ENCODE data around the gene STIM2. TPM values are rescaled to one million over a fixed set of nuclear protein-coding genes. Genes with fewer than 3 reads are reported as not detected.

STIM2 gene
- total and polyA plus RNA-seq, 2 donors (not counting 3 experiments of a cell fraction or from before 2014, with no cell fraction given): 21.0 to 21.2 TPM

DNA sequence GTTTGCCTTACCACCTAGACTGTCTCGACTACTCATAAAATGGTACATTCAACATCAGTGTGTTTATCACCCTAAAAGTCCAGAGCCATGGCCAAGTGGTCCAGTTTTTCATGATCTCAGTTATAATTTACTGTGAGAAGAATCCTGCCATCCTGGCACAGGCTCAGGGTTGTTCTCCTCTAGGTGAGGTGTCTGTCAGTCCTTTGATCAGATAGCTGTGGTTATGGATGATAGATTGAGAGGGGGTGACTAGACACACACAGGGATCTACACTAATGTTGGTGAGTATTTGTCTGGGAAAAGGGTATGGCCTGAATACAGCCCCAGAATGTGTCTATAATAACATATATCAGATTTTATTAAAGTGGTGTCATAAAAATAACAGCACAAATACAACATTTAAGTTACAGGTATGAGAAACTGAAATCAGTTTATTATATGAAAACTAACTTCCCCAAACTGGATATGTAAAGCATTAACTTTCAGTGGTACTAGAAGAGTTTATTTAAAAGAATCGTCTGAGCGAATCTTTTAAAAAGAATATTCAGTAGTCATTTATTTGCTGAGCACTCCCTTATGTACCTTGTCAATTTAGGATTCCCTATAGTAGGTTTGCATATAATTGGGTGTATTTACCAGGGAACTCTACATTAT lies 93.3 kb downstream of the STIM2 start:
- DNase-seq (ENCODE audit: low read depth, low spot score) (no peak), FAIRE-seq (no peak)
- Histone ChIP-seq H3K27ac (ENCODE audit: insufficient read depth, low read depth, low read length) (no peak overlapping the region), H3K27me3 (ENCODE audit: control insufficient read depth in 2 of 2, insufficient read depth in 2 of 2, low read length in 2 of 2) (no peaks in the 10 kb centered on the region), H3K36me3 (ENCODE audit: control insufficient read depth in 2 of 2, extremely low read depth in 1 of 2, insufficient read depth in 2 of 2, low read length in 2 of 2) (no peaks in the 10 kb centered on the region), H3K9me1 (replicated peaks; ENCODE audit: control insufficient read depth, extremely low read depth, insufficient read depth, low read length) (no peaks in the 10 kb centered on the region), H3K9ac (replicated peaks; ENCODE audit: extremely low read depth, insufficient read depth, low read length) (no peak overlapping the region), H2AFZ (ENCODE audit: low read depth, low read length) (no peak overlapping the region), H3K4me3 (replicated peaks in 1 of 3; ENCODE audit: insufficient read depth in 1 of 3, low read depth in 1 of 3, low read length in 3 of 3) (no peak overlapping the region), H3K79me2 (ENCODE audit: control insufficient read depth, insufficient read depth, low read length) (no peaks in the 10 kb centered on the region), H3K9me3 (replicated peaks; ENCODE audit: control insufficient read depth, insufficient read depth, low read length) (no peaks in the 10 kb centered on the region), H3K4me1 (ENCODE audit: control insufficient read depth, extremely low read depth, insufficient read depth, low read length) (no peaks in the 10 kb centered on the region), H3K4me2 (ENCODE audit: insufficient read depth, low read length) (no peak overlapping the region), H4K20me1 (replicated peaks; ENCODE audit: control insufficient read depth, extremely low read depth, insufficient read depth, low read length) (no peaks in the 10 kb centered on the region)
- TF ChIP-seq POLR2AphosphoS5 (IDR thresholded peaks at IDR 0.05; ENCODE audit: insufficient read depth, low read depth, low read length) (no peak), JUN (IDR thresholded peaks at IDR 0.05; ENCODE audit: borderline replicate concordance, insufficient read depth, insufficient read length, low read depth) (no peak), MYC (IDR thresholded peaks at IDR 0.05; ENCODE audit: low read depth, low read length) (no peak), POLR2A (IDR thresholded peaks at IDR 0.05; ENCODE audit: low read depth, low read length) (no peak), GATA2 (IDR thresholded peaks at IDR 0.05; ENCODE audit: insufficient read depth, insufficient read length, low read depth, low read length) (no peak), EZH2 (IDR thresholded peaks at IDR 0.05; ENCODE audit: borderline replicate concordance, low read depth, low read length, severe bottlenecking) (no peak), FOS (IDR thresholded peaks at IDR 0.05; ENCODE audit: borderline replicate concordance, insufficient read depth, low read length) (no peak)
- TF ChIP-seq, protein P1, sequence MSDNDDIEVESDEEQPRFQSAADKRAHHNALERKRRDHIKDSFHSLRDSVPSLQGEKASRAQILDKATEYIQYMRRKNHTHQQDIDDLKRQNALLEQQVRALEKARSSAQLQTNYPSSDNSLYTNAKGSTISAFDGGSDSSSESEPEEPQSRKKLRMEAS (IDR thresholded peaks at IDR 0.05; ENCODE audit: insufficient read depth, insufficient read length): no peak
- TF ChIP-seq, protein P2, sequence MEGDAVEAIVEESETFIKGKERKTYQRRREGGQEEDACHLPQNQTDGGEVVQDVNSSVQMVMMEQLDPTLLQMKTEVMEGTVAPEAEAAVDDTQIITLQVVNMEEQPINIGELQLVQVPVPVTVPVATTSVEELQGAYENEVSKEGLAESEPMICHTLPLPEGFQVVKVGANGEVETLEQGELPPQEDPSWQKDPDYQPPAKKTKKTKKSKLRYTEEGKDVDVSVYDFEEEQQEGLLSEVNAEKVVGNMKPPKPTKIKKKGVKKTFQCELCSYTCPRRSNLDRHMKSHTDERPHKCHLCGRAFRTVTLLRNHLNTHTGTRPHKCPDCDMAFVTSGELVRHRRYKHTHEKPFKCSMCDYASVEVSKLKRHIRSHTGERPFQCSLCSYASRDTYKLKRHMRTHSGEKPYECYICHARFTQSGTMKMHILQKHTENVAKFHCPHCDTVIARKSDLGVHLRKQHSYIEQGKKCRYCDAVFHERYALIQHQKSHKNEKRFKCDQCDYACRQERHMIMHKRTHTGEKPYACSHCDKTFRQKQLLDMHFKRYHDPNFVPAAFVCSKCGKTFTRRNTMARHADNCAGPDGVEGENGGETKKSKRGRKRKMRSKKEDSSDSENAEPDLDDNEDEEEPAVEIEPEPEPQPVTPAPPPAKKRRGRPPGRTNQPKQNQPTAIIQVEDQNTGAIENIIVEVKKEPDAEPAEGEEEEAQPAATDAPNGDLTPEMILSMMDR (IDR thresholded peaks at IDR 0.05; ENCODE audit: extremely low read depth in 1 of 2, insufficient read depth in 1 of 2, low read depth in 1 of 2, low read length in 2 of 2): no peak
- intact Hi-C loops (cut with micrococcal nuclease): no loop called here
- BruUV-seq (replicated peaks): no TSS peak
- ChIA-PET CTCF (no interaction called here), POLR2A (no interaction called here)
- dilution Hi-C loops (cut with MboI; ENCODE audit: extremely low pct_ligation_motif_present, low sequenced_read_pairs): no loop called here

All from endothelial cell of umbilical vein (primary cell).